HEK293 (cell line): ENCODE measurements around the gene NUBP1.

ENCODE experiments used
- CTCF ChIP-seq: fragments of 450-650 bp; formaldehyde crosslinking; IDR thresholded peaks from 2 replicates; pipeline ENCODE4 v1.5.1; 2016; ENCODE audit warnings: missing biosample characterization, missing genetic modification characterization
- REST ChIP-seq: fragments of 450-650 bp; formaldehyde crosslinking; IDR thresholded peaks from 2 replicates; pipeline ENCODE4 v1.5.1; 2016; ENCODE audit warnings: missing biosample characterization, missing genetic modification characterization
- ZNF580 ChIP-seq: fragments of 450-650 bp; formaldehyde crosslinking; IDR thresholded peaks from 2 replicates; pipeline ENCODE4 v1.5.1; 2016; ENCODE audit warnings: missing biosample characterization, missing genetic modification characterization
- ZNF585B ChIP-seq: fragments of 450-650 bp; formaldehyde crosslinking; IDR thresholded peaks from 2 replicates; pipeline ENCODE4 v1.5.1; 2016; ENCODE audit warnings: missing biosample characterization, missing genetic modification characterization

- TF ChIP-seq REST (tag by site-specific recombination) (no peak), ZNF585B (tag by site-specific recombination) (no peak), CTCF (tag by site-specific recombination) (no peak), ZNF580 (tag by site-specific recombination) (no peak)
Observed at GRCh38 chr16:10787304-10787703, 43.7 kb downstream of the NUBP1 start.
